UCSD-AML1 (cell line): Measurements from ENCODE around the gene FGF11.
"Not testable (repeated sequence)": the region's sequence is repeated elsewhere in the genome, so short reads cannot be mapped to it uniquely, and the experiment has no call there.

Experiments used
- DNase-seq: peaks from one replicate; lab custom pipeline; 2025; ENCODE audit not compliant: unreplicated experiment; lab: John Stamatoyannopoulos, UW

The FGF11 gene

GRCh38 chr17:7460850-7461660 lies 21.7 kb downstream of the FGF11 start:
- DNase-seq, result no peak

- no peak for DNase-seq
These were observed 23.4 kb downstream of the FGF11 start for GRCh38 chr17:7462474-7463371.

GRCh38 chr17:7463372-7463846 lies 24.1 kb downstream of the FGF11 start:
- DNase-seq, result no peak

GRCh38 chr17:7464081-7464480 lies 24.8 kb downstream of the FGF11 start:
- no peak for DNase-seq

GRCh38 chr17:7465597-7466275 lies 26.4 kb downstream of the FGF11 start:
- no peak for DNase-seq

GRCh38 chr17:7466318-7466638 lies 27.0 kb downstream of the FGF11 start:
- DNase-seq, result no peak

- DNase-seq, result no peak
These were observed 27.5 kb downstream of the FGF11 start for GRCh38 chr17:7466639-7467341.

- no peak for DNase-seq
These were observed 28.2 kb downstream of the FGF11 start for GRCh38 chr17:7467498-7467897.

GRCh38 chr17:7468290-7468689 lies 29.0 kb downstream of the FGF11 start:
- DNase-seq, result no peak

- DNase-seq, result no peak
These were observed 29.6 kb downstream of the FGF11 start for GRCh38 chr17:7468804-7469389.

- DNase-seq, result not testable (repeated sequence)
These were observed 30.5 kb downstream of the FGF11 start for GRCh38 chr17:7469843-7470242.

GRCh38 chr17:7470457-7470973 lies 31.2 kb downstream of the FGF11 start:
- not testable (repeated sequence) for DNase-seq

GRCh38 chr17:7471729-7472128 lies 32.4 kb downstream of the FGF11 start:
- DNase-seq, result no peak

GRCh38 chr17:7474767-7475166 lies 35.5 kb downstream of the FGF11 start:
- not testable (repeated sequence) for DNase-seq

- DNase-seq, result no peak
These were observed 36.6 kb downstream of the FGF11 start for GRCh38 chr17:7475764-7476422.

GRCh38 chr17:7476494-7476893 lies 37.2 kb downstream of the FGF11 start:
- DNase-seq, result no peak

GRCh38 chr17:7476951-7477350 lies 37.6 kb downstream of the FGF11 start:
- DNase-seq, result no peak

GRCh38 chr17:7477392-7478275 lies 38.3 kb downstream of the FGF11 start:
- no peak for DNase-seq
